Measurements from ENCODE around the gene CHIT1.
"Not testable (repeated sequence)": the region's sequence is repeated elsewhere in the genome, so short reads cannot be mapped to it uniquely, and the experiment has no call there.

The CHIT1 gene

GRCh38 chr1:203267347-203267846 is 37.9 kb upstream of the CHIT1 start:
- in situ Hi-C loops (cut with MboI; ENCODE audit: low pct_unique_long_range_greater_than_20kb, low sequenced_read_pairs, unreplicated experiment), result loop anchor here (25.0 kb wide), 1 partner anchor 445 kb away; no protein-coding TSS in a partner anchor
- TF ChIP-seq CTCF (IDR thresholded peaks at IDR 0.05; ENCODE audit: extremely low read depth, insufficient read depth, missing control alignments), result peak; percentile 94
- DNase-seq (ENCODE audit: low spot score), result peak; percentile 84

GRCh38 chr1:203266140-203266539 is 36.7 kb upstream of the CHIT1 start:
- in situ Hi-C loops (cut with MboI; ENCODE audit: low pct_unique_long_range_greater_than_20kb, low sequenced_read_pairs, unreplicated experiment), result loop anchor here (25.0 kb wide), 1 partner anchor 446 kb away; no protein-coding TSS in a partner anchor
- not testable (repeated sequence) for DNase-seq (ENCODE audit: low spot score)

- no peak for TF ChIP-seq CTCF (IDR thresholded peaks at IDR 0.05; ENCODE audit: extremely low read depth, insufficient read depth, missing control alignments)
- in situ Hi-C loops (cut with MboI; ENCODE audit: low pct_unique_long_range_greater_than_20kb, low sequenced_read_pairs, unreplicated experiment), result loop anchor here (25.0 kb wide), 1 partner anchor 447 kb away; no protein-coding TSS in a partner anchor
- DNase-seq (ENCODE audit: low spot score), result no peak
Measured at GRCh38 chr1:203265541-203265940, 36.1 kb upstream of the CHIT1 start.

- no peak for TF ChIP-seq CTCF (IDR thresholded peaks at IDR 0.05; ENCODE audit: extremely low read depth, insufficient read depth, missing control alignments)
- DNase-seq (ENCODE audit: low spot score), result no peak
- in situ Hi-C loops (cut with MboI; ENCODE audit: low pct_unique_long_range_greater_than_20kb, low sequenced_read_pairs, unreplicated experiment), result loop anchor here (25.0 kb wide), 1 partner anchor 448 kb away; no protein-coding TSS in a partner anchor
Measured at GRCh38 chr1:203264052-203264501, 34.6 kb upstream of the CHIT1 start.

- no peak for TF ChIP-seq CTCF (IDR thresholded peaks at IDR 0.05; ENCODE audit: extremely low read depth, insufficient read depth, missing control alignments)
- DNase-seq (ENCODE audit: low spot score), result no peak
- in situ Hi-C loops (cut with MboI; ENCODE audit: low pct_unique_long_range_greater_than_20kb, low sequenced_read_pairs, unreplicated experiment), result loop anchor here (25.0 kb wide), 1 partner anchor 449 kb away; no protein-coding TSS in a partner anchor
Measured at GRCh38 chr1:203263496-203263895, 34.0 kb upstream of the CHIT1 start.

- not testable (repeated sequence) for DNase-seq (ENCODE audit: low spot score)
- in situ Hi-C loops (cut with MboI; ENCODE audit: low pct_unique_long_range_greater_than_20kb, low sequenced_read_pairs, unreplicated experiment), result loop anchor here (25.0 kb wide), 1 partner anchor 456 kb away; no protein-coding TSS in a partner anchor
Measured at GRCh38 chr1:203256636-203257035, 27.2 kb upstream of the CHIT1 start.

GRCh38 chr1:203254782-203255181 is 25.3 kb upstream of the CHIT1 start:
- in situ Hi-C loops (cut with MboI; ENCODE audit: low pct_unique_long_range_greater_than_20kb, low sequenced_read_pairs, unreplicated experiment), result loop anchor here (25.0 kb wide), 1 partner anchor 458 kb away; no protein-coding TSS in a partner anchor
- not testable (repeated sequence) for DNase-seq (ENCODE audit: low spot score)

GRCh38 chr1:203252678-203253077 is 23.2 kb upstream of the CHIT1 start:
- TF ChIP-seq CTCF (IDR thresholded peaks at IDR 0.05; ENCODE audit: extremely low read depth, insufficient read depth, missing control alignments), result no peak
- in situ Hi-C loops (cut with MboI; ENCODE audit: low pct_unique_long_range_greater_than_20kb, low sequenced_read_pairs, unreplicated experiment), result loop anchor here (25.0 kb wide), 1 partner anchor 460 kb away; no protein-coding TSS in a partner anchor
- DNase-seq (ENCODE audit: low spot score), result no peak

Data from GM13977 (cell line).